Trophoblast cell (in vitro differentiated cells and primary cell): ENCODE measurements around the gene KLF16. TPM values are rescaled to one million over a fixed set of nuclear protein-coding genes. Genes with fewer than 3 reads are reported as not detected.

Experiments
- DNase-seq, 2 donors: peaks; one replicate each; pipeline ENCODE4 v3.0.0-alpha.2; 2016
- H2AFZ ChIP-seq: 2 replicates; pipeline ENCODE4 v1.6.1; 2013; ENCODE audit warnings: low read length, moderate library complexity, mild to moderate bottlenecking; ENCODE audit not compliant: insufficient read depth, poor library complexity
- H2AK5ac ChIP-seq: 2 replicates; pipeline ENCODE4 v1.6.1; 2013; ENCODE audit warnings: mild to moderate bottlenecking, low read length
- H2BK120ac ChIP-seq: 2 replicates; pipeline ENCODE4 v1.6.1; 2013; ENCODE audit warnings: low read length, mild to moderate bottlenecking, moderate library complexity; ENCODE audit not compliant: insufficient read depth, poor library complexity
- H2BK12ac ChIP-seq: 2 replicates; pipeline ENCODE4 v1.6.1; 2013; ENCODE audit warnings: mild to moderate bottlenecking, low read length, moderate library complexity
- H2BK5ac ChIP-seq: 2 replicates; pipeline ENCODE4 v1.6.1; 2013; ENCODE audit warnings: low read length, low read depth, moderate library complexity, mild to moderate bottlenecking; ENCODE audit not compliant: poor library complexity
- H3K14ac ChIP-seq: 2 replicates; pipeline ENCODE4 v1.6.1; 2013; ENCODE audit warnings: mild to moderate bottlenecking, low read length
- H3K18ac ChIP-seq: 2 replicates; pipeline ENCODE4 v1.6.1; 2013; ENCODE audit warnings: mild to moderate bottlenecking, low read length
- H3K23ac ChIP-seq: 2 replicates; pipeline ENCODE4 v1.6.1; 2013; ENCODE audit warnings: low read length
- H3K27ac ChIP-seq: 2 replicates; pipeline ENCODE4 v1.5.1; 2013; ENCODE audit warnings: low read depth, mild to moderate bottlenecking, inconsistent platforms, low read length, moderate library complexity
- H3K27me3 ChIP-seq: 2 replicates; pipeline ENCODE4 v1.6.1; 2013; ENCODE audit warnings: inconsistent platforms, mild to moderate bottlenecking, low read length, moderate library complexity; ENCODE audit not compliant: insufficient read depth
- H3K36me3 ChIP-seq, 2 experiments: 1 replicate in 1 of 2; 2 replicates in 1 of 2; pipeline ENCODE4 v1.6.1; 2013; ENCODE audit warnings: low read length in 2 of 2, mild to moderate bottlenecking in 2 of 2, moderate library complexity in 1 of 2; ENCODE audit not compliant: insufficient read depth in 2 of 2, control insufficient read depth in 1 of 2
- H3K4ac ChIP-seq: 2 replicates; pipeline ENCODE4 v1.6.1; 2013; ENCODE audit warnings: low read depth, mild to moderate bottlenecking, low read length, moderate library complexity
- H3K4me1 ChIP-seq, 2 experiments: 1 replicate in 1 of 2; 2 replicates in 1 of 2; pipeline ENCODE4 v1.6.1; 2013; ENCODE audit warnings: low read length in 2 of 2, mild to moderate bottlenecking in 2 of 2, moderate library complexity in 1 of 2; ENCODE audit not compliant: insufficient read depth in 2 of 2, control insufficient read depth in 1 of 2
- H3K4me2 ChIP-seq: 2 replicates; pipeline ENCODE4 v1.6.1; 2013; ENCODE audit warnings: inconsistent platforms, mild to moderate bottlenecking, low read length, moderate library complexity
- H3K4me3 ChIP-seq: 2 replicates; pipeline ENCODE4 v1.5.1; 2013; ENCODE audit warnings: mild to moderate bottlenecking, low read depth, low read length, inconsistent platforms
- H3K79me1 ChIP-seq: one replicate; pipeline ENCODE4 v1.6.1; 2013; ENCODE audit warnings: low read length
- H3K79me2 ChIP-seq: 2 replicates; pipeline ENCODE4 v1.6.1; 2013; ENCODE audit warnings: low read length, mild to moderate bottlenecking; ENCODE audit not compliant: control insufficient read depth, insufficient read depth, poor library complexity
- H3K9ac ChIP-seq: 2 replicates; pipeline ENCODE4 v1.6.1; 2013; ENCODE audit warnings: mild to moderate bottlenecking, low read length
- H3K9me3 ChIP-seq: 2 replicates; pipeline ENCODE4 v1.6.1; 2013; ENCODE audit warnings: low read depth, mild to moderate bottlenecking, control low read depth, inconsistent platforms, low read length; ENCODE audit not compliant: insufficient read depth
- H4K12ac ChIP-seq: 2 replicates; pipeline ENCODE4 v1.6.1; 2013; ENCODE audit warnings: low read depth, mild to moderate bottlenecking, low read length, moderate library complexity
- H4K8ac ChIP-seq: 2 replicates; pipeline ENCODE4 v1.6.1; 2013; ENCODE audit warnings: low read depth, mild to moderate bottlenecking, low read length, moderate library complexity
- H4K91ac ChIP-seq: one replicate; pipeline ENCODE4 v1.6.1; 2013; ENCODE audit warnings: low read depth, mild to moderate bottlenecking, low read length, moderate library complexity
- WGBS: extraction: QIAGEN DNeasy Blood & Tissue Kit; methylation state at CpG from one replicate; pipeline ENCODE4 v1.1.7; 2013; ENCODE audit warnings: missing lambda C conversion rate; ENCODE audit not compliant: insufficient read length, insufficient coverage; ENCODE audit errors: extremely low coverage; 5-methylcytosine and 5-hydroxymethylcytosine counted together
- polyA plus RNA-seq: library from polyadenylated mRNA; stranded (reverse); fragments of 200-250 nt; gene quantifications from 2 replicates; pipeline ENCODE4 v1.2.3, GENCODE V29; 2013

Gene KLF16
- polyA plus RNA-seq = 18.5 and 21.1 TPM in 2 replicates

DNA sequence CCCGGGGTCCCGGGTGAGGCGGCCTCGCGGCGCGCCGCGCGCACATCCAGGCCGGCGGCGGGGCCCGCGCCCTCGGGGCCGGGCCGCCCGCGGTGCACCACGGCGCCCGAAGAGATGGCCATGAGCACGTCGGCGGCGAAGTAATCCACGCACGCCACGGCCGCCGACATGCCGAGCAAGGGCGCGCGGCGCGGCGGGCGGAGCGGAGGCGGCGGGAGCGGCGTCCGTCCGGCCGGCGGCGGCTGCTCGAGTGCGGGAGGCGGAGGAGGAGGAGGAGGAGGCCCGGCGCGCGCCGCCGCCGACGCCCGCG, at the start of gene KLF16:
TSS of gene KLF16 (minus strand) at position 252 of the 310 bp plus-strand sequence. CDS start at position 170, 82 bp downstream.
- Histone ChIP-seq H2BK5ac (peak within 1 kb of the TSS; percentile 58), H3K79me1 (peaks cover 12% of the 10 kb centered on the region), H3K79me2 (peaks cover 9% of the 10 kb centered on the region), H4K8ac (peak within 1 kb of the TSS; percentile 77), H4K91ac (peak within 1 kb of the TSS; percentile 82), H2BK12ac (no peak within 1 kb of the TSS), H3K4ac (peak within 1 kb of the TSS; percentile 59), H3K4me3 (peak within 1 kb of the TSS; percentile 84), H2AFZ (peak within 1 kb of the TSS; percentile 77), H3K36me3 (no peaks in the 10 kb centered on the region), H2AK5ac (no peak within 1 kb of the TSS), H3K4me1 (peaks cover 18 to 23% of the 10 kb centered on the region in 2 experiments), H3K27me3 (peaks cover 10% of the 10 kb centered on the region), H3K14ac (peak within 1 kb of the TSS; percentile 81), H3K9me3 (no peaks in the 10 kb centered on the region), H2BK120ac (peak within 1 kb of the TSS; percentile 62), H3K18ac (peak within 1 kb of the TSS; percentile 74), H3K9ac (peak within 1 kb of the TSS; percentile 54), H3K4me2 (peak within 1 kb of the TSS; percentile 94), H3K27ac (peak within 1 kb of the TSS; percentile 54), H4K12ac (peak within 1 kb of the TSS; percentile 79), H3K23ac (no peak within 1 kb of the TSS)
- DNase-seq = no peak
- no CpG with 5 or more reads among the region's 63 CpGs for WGBS

DNA sequence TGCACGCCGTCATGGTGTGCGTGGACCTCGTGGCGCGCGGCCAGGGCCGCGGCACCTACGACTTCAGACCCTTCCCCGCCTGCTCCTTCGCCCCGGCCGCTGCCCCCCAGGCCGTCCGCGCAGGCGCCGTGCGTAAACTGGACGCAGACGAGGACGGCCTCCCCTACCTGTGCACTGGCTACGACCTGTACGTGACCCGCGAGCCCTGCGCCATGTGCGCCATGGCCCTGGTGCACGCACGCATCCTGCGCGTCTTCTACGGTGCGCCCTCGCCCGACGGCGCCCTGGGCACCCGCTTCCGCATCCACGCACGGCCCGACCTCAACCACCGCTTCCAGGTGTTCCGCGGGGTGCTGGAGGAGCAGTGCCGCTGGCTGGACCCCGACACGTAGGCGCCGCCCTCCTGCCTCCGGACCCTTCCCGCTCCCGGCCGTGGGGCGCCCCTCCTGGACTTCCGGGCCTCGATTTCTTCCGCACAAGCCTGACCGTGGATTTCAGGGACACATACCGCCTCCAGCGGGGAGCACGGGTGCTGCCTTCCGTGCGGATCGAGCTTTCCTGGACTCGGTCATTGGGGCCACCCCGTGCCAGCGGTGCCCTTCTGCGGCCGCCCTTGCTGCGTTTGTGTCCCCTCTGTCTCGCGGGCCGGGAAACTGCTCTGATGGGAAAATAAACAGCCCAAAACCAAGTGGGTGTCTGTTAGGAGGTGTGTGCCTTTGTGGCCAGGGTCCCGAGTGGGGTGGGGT, 49.6 kb upstream of the KLF16 start:
- Histone ChIP-seq H3K4me2 (no peak overlapping the region), H3K4ac (peak overlapping the region; percentile 16), H3K14ac (no peak overlapping the region), H4K8ac (no peak overlapping the region), H3K79me2 (peaks cover 23% of the 10 kb centered on the region), H2BK120ac (no peak overlapping the region), H3K79me1 (no peaks in the 10 kb centered on the region), H2BK12ac (no peak overlapping the region), H3K4me3 (no peak overlapping the region), H3K18ac (no peak overlapping the region), H3K4me1 (peaks cover 8 to 14% of the 10 kb centered on the region in 2 experiments), H2AFZ (no peak overlapping the region), H3K23ac (no peak overlapping the region), H3K36me3 (peaks cover 58 to 67% of the 10 kb centered on the region in 2 experiments), H4K12ac (no peak overlapping the region), H3K27ac (no peak overlapping the region), H2BK5ac (no peak overlapping the region), H3K9me3 (peaks cover 2% of the 10 kb centered on the region), H2AK5ac (no peak overlapping the region), H3K27me3 (no peaks in the 10 kb centered on the region), H3K9ac (no peak overlapping the region), H4K91ac (no peak overlapping the region)
- no peak for DNase-seq
- no CpG with 5 or more reads among the region's 77 CpGs for WGBS

GRCh38 chr19:1911995-1912394, 48.6 kb upstream of the KLF16 start:
- Histone ChIP-seq H3K4me1 (peaks cover 14 to 23% of the 10 kb centered on the region in 2 experiments), H2BK120ac (no peak overlapping the region), H3K9me3 (no peaks in the 10 kb centered on the region), H3K79me1 (peaks cover 3% of the 10 kb centered on the region), H3K4ac (peak overlapping the region; percentile 53), H3K36me3 (peaks cover 52 to 57% of the 10 kb centered on the region in 2 experiments), H3K14ac (no peak overlapping the region), H3K27me3 (no peaks in the 10 kb centered on the region), H2BK5ac (no peak overlapping the region), H2BK12ac (no peak overlapping the region), H3K27ac (no peak overlapping the region), H2AK5ac (no peak overlapping the region), H3K4me2 (no peak overlapping the region), H4K8ac (no peak overlapping the region), H3K9ac (no peak overlapping the region), H3K79me2 (peaks cover 27% of the 10 kb centered on the region), H4K12ac (no peak overlapping the region), H3K4me3 (no peak overlapping the region), H2AFZ (no peak overlapping the region), H4K91ac (no peak overlapping the region), H3K18ac (no peak overlapping the region), H3K23ac (no peak overlapping the region)
- no CpG with 5 or more reads among the region's 37 CpGs for WGBS
- no peak for DNase-seq

GRCh38 chr19:1911098-1911497, 47.7 kb upstream of the KLF16 start:
- Histone ChIP-seq H2BK12ac (no peak overlapping the region), H3K4me1 (peaks cover 14 to 25% of the 10 kb centered on the region in 2 experiments), H2AK5ac (no peak overlapping the region), H3K4me3 (no peak overlapping the region), H4K12ac (no peak overlapping the region), H3K23ac (no peak overlapping the region), H4K91ac (no peak overlapping the region), H2BK120ac (no peak overlapping the region), H2AFZ (no peak overlapping the region), H3K14ac (no peak overlapping the region), H2BK5ac (no peak overlapping the region), H3K27me3 (no peaks in the 10 kb centered on the region), H3K36me3 (peaks cover 47 to 53% of the 10 kb centered on the region in 2 experiments), H3K79me2 (peaks cover 27% of the 10 kb centered on the region), H3K27ac (no peak overlapping the region), H4K8ac (no peak overlapping the region), H3K79me1 (peaks cover 3% of the 10 kb centered on the region), H3K18ac (no peak overlapping the region), H3K9me3 (no peaks in the 10 kb centered on the region), H3K9ac (no peak overlapping the region), H3K4me2 (no peak overlapping the region), H3K4ac (peak overlapping the region; percentile 53)
- no peak for DNase-seq
- no CpG with 5 or more reads among the region's 13 CpGs for WGBS
